HepG2 (cell line): ENCODE data around the gene SLC25A25.

Experiments used
- FOXK2 ChIP-seq: fragments of 450-650 bp; IDR thresholded peaks from 2 replicates; pipeline ENCODE4 v1.6.1; 2016
- HMGXB4 ChIP-seq, 2 experiments: sonication (generic) in 1 of 2; formaldehyde crosslinking in 1 of 2; IDR thresholded peaks; 2 replicates each; pipeline versions ENCODE4 v1.4.0 to v1.6.1; 2018 to 2020; ENCODE audit warnings: missing genetic modification reagents in 2 of 2, borderline replicate concordance in 1 of 2, low read depth in 1 of 2, mild to moderate bottlenecking in 1 of 2, missing biosample characterization in 1 of 2
- KLF16 ChIP-seq, 2 experiments: sonication (generic) in 1 of 2; formaldehyde crosslinking in 1 of 2; IDR thresholded peaks; 2 replicates each; pipeline versions ENCODE4 v1.6.1 to v1.8.0; 2016 to 2023; ENCODE audit warnings: missing genetic modification reagents in 2 of 2, missing compliant biosample characterization in 1 of 2
- MED1 ChIP-seq: sonication (generic); formaldehyde crosslinking; IDR thresholded peaks from 2 replicates; pipeline ENCODE4 v1.4.0; 2020; ENCODE audit warnings: missing genetic modification reagents
- POLR2A ChIP-seq, 2 experiments: IDR thresholded peaks; 2 replicates each; pipeline ENCODE4 v1.6.1; 2011; ENCODE audit warnings: low read depth in 2 of 2, low read length in 2 of 2, mild to moderate bottlenecking in 1 of 2, moderate library complexity in 1 of 2; ENCODE audit not compliant: insufficient read depth in 1 of 2
- SP1 ChIP-seq, 2 experiments: fragments of 450-650 bp in 1 of 2; sonication (generic) in 1 of 2; formaldehyde crosslinking in 1 of 2; IDR thresholded peaks; 2 replicates each; pipeline versions ENCODE4 v1.4.0 to v1.6.1; 2016 to 2020; ENCODE audit warnings: missing genetic modification reagents in 1 of 2
- ZNF121 ChIP-seq: sonication (generic); formaldehyde crosslinking; IDR thresholded peaks from 2 replicates; pipeline ENCODE4 v1.5.0; 2020; ENCODE audit warnings: mild to moderate bottlenecking, missing genetic modification reagents
- ZNF407 ChIP-seq: sonication (generic); formaldehyde crosslinking; IDR thresholded peaks from one replicate; pipeline ENCODE4 v1.5.1; 2020; ENCODE audit warnings: mild to moderate bottlenecking, missing genetic modification reagents; ENCODE audit errors: not compliant biosample characterization
- ZNF580 ChIP-seq: IDR thresholded peaks from 2 replicates; pipeline ENCODE4 v1.6.1; 2016; ENCODE audit warnings: low read depth, borderline replicate concordance
- ZNF776 ChIP-seq: sonication (generic); formaldehyde crosslinking; IDR thresholded peaks from 2 replicates; pipeline ENCODE4 v1.4.0; 2020; ENCODE audit warnings: mild to moderate bottlenecking, missing genetic modification reagents
- ZNF784 ChIP-seq: sonication (generic); formaldehyde crosslinking; IDR thresholded peaks from 2 replicates; pipeline ENCODE4 v1.5.1; 2020; ENCODE audit warnings: missing genetic modification reagents, mild to moderate bottlenecking, borderline replicate concordance

- TF ChIP-seq ZNF580: no peak
- TF ChIP-seq ZNF776: no peak
- no peak for TF ChIP-seq FOXK2
- no peak for TF ChIP-seq ZNF784 (CRISPR knock-in tag)
- TF ChIP-seq ZNF121 (CRISPR knock-in tag): no peak
- no peak for TF ChIP-seq ZNF407 (CRISPR knock-in tag)
- TF ChIP-seq KLF16 (CRISPR knock-in tag; IDR thresholded peaks at IDR 0.05): no peak
- 0 out of 4 replicates have a peak, but pooled peaks of 1 of the 2 experiments have one; percentile 21 for TF ChIP-seq POLR2A (IDR thresholded peaks at IDR 0.05; ENCODE audit: insufficient read depth in 1 of 2, low read depth in 2 of 2, low read length in 2 of 2)
- no peak for TF ChIP-seq MED1 (CRISPR knock-in tag)
- TF ChIP-seq SP1 (IDR thresholded peaks at IDR 0.05): no peak
- no peak for TF ChIP-seq SP1 (CRISPR knock-in tag; IDR thresholded peaks at IDR 0.05)
- no peak for TF ChIP-seq HMGXB4 (CRISPR knock-in tag; IDR thresholded peaks at IDR 0.05; ENCODE audit: borderline replicate concordance in 1 of 2, low read depth in 1 of 2)
Observed at GRCh38 chr9:128124451-128124850, 56.4 kb downstream of the SLC25A25 start.
